Measurements from ENCODE around the gene PAN2. TPM values are rescaled to one million over a fixed set of nuclear protein-coding genes. Genes with fewer than 3 reads are reported as not detected.

The PAN2 gene
- total and polyA plus RNA-seq, 4 experiments from 2014 or later: 5.6 to 203 (median 102) TPM

DNA sequence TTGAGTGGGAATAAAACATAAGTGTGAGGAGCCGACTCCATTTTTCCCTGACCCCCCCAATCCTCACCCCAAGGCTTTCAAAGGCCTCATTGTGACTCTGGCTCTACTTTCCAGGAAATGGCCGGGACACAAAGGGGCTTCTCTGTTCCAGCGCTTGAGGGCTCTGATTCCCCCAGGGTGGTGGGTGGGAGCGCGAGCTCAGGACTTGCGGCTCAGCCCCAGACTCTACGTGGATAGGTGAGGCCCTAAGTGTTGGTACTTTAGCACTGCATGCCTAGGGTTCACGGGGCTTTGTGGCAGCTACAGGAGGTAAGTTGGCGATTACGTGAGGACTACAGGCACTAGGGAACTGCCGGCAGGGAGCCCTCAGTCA lies 18.6 kb downstream of the PAN2 start:
- POLR2A ChIA-PET (ENCODE audit: partially characterized antibody): interaction anchor here (0.6 to 4.4 kb wide), 32 partner anchors 8 to 796 kb away, joined by 3 to 109 read pairs (median 5); partner anchors contain the start of genes ANKRD52, COQ10A, DNAJC14 and ESYT1
- Mint-ChIP-seq H3K36me3 (peaks cover 15 to 35% of the 10 kb centered on the region in 2 donors), H3K27me3 (no peaks in the 10 kb centered on the region), H3K9me3 (no peaks in the 10 kb centered on the region), H3K27ac (peak overlapping the region; percentile 98 to 100 (median 99)), H3K4me3 (peak overlapping the region; percentile 97 to 100 (median 98)), H3K4me1 (peaks cover 1 to 25% (median 13%) of the 10 kb centered on the region in 4 donors)
- Histone ChIP-seq H3K36me3 (ENCODE audit: insufficient read depth, low read length) (peaks cover 9% of the 10 kb centered on the region), H3K27me3 (ENCODE audit: insufficient read depth, low read length) (no peaks in the 10 kb centered on the region), H3K4me1 (ENCODE audit: insufficient read depth, low read length) (peaks cover 18% of the 10 kb centered on the region), H3K9me3 (ENCODE audit: control insufficient read depth in 1 of 2, low read length in 2 of 2) (no peaks in the 10 kb centered on the region), H3K27ac (ENCODE audit: low read depth, low read length) (peak overlapping the region; percentile 95), H3K4me3 (ENCODE audit: low read length in 2 of 2) (peak overlapping the region; percentile 99 to 100)
- DNase-seq: peak in 1 of 5 donors; percentile 5
- intact Hi-C loops (cut with micrococcal nuclease): no loop called here
- CTCF ChIA-PET (ENCODE audit: partially characterized antibody): interaction anchor here (0.7 to 4.4 kb wide), 9 partner anchors 17 to 195 kb away, joined by 3 to 37 read pairs (median 6); partner anchors contain the start of genes IL23A, SMARCC2 and STAT2

DNA sequence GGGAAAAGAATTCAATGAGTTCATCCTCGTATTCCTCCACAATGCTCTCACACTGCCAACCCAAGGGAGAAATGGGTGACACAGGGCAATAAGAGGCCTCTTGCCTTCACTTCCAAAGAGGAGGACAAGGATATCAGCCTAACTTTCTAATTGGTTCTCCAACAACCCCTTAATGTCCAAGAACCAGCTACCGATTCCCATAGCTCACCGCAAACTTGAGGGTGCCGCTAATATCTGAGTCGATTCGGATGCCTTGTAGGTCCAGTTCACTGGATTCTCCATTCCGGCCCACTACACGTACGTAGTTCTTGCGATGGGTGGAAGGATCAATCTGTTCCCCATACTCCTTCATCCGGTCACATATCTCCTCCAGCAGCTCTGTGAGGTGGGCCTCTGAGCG lies 22.8 kb downstream of the PAN2 start:
- H3K36me3 ChIP-seq (ENCODE audit: insufficient read depth, low read length): peaks cover 10% of the 10 kb centered on the region
- ChIA-PET POLR2A (ENCODE audit: partially characterized antibody) (interaction anchor here (1.2 to 1.6 kb wide), 2 partner anchors 11 to 22 kb away, joined by 3 to 4 read pairs; partner anchors contain the start of gene PAN2), CTCF (ENCODE audit: partially characterized antibody) (interaction anchor here (0.7 to 4.5 kb wide), 6 partner anchors 13 to 192 kb away, joined by 3 to 18 read pairs (median 4); partner anchors contain the start of genes ANKRD52 and ZC3H10)
- intact Hi-C loops (cut with micrococcal nuclease): no loop called here
- DNase-seq: no peak
- H3K27ac ChIP-seq (ENCODE audit: low read depth, low read length): no peak overlapping the region
- Mint-ChIP-seq H3K27me3 (no peaks in the 10 kb centered on the region), H3K36me3 (peaks cover 11 to 36% of the 10 kb centered on the region in 2 donors), H3K9me3 (no peaks in the 10 kb centered on the region), H3K27ac (peak overlapping the region in 2 of 7 donors; percentile 37 to 72), H3K4me1 (peaks cover 1 to 19% (median 11%) of the 10 kb centered on the region in 4 donors), H3K4me3 (no peak overlapping the region)
- peaks cover 13% of the 10 kb centered on the region for H3K4me1 ChIP-seq (ENCODE audit: insufficient read depth, low read length)
- H3K27me3 ChIP-seq (ENCODE audit: insufficient read depth, low read length): no peaks in the 10 kb centered on the region
- H3K9me3 ChIP-seq (ENCODE audit: control insufficient read depth in 1 of 2, low read length in 2 of 2): no peaks in the 10 kb centered on the region
- H3K4me3 ChIP-seq (ENCODE audit: low read length in 2 of 2): no peak overlapping the region

DNA sequence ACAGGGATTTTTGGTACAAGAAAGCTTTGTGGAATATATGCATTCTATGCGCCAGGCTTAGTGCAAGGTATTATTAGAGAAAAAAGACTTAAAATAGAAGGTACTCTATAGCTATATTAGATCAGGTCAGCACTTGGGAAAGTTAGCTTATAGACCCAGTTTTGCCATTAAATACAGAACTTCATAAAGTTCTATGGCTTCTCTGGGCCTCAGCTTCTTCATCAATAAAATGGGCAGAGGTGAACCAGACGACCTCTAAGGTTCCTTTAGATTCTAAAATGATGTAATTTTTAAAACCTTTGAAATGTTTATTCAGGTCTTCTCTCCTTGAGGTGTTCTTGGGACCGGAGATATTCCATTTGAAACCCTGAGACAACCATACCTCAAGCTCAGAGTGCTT lies 25.1 kb downstream of the PAN2 start:
- peak overlapping the region in 1 of 7 donors; percentile 60 for H3K27ac Mint-ChIP-seq
- intact Hi-C loops (cut with micrococcal nuclease): no loop called here
- Histone ChIP-seq H3K27ac (ENCODE audit: low read depth, low read length) (no peak overlapping the region), H3K36me3 (ENCODE audit: insufficient read depth, low read length) (peaks cover 10% of the 10 kb centered on the region), H3K4me1 (ENCODE audit: insufficient read depth, low read length) (no peaks in the 10 kb centered on the region), H3K4me3 (ENCODE audit: low read length in 2 of 2) (no peak overlapping the region), H3K27me3 (ENCODE audit: insufficient read depth, low read length) (no peaks in the 10 kb centered on the region), H3K9me3 (ENCODE audit: control insufficient read depth in 1 of 2, low read length in 2 of 2) (no peaks in the 10 kb centered on the region)
- peaks cover 14 to 32% of the 10 kb centered on the region in 2 donors for H3K36me3 Mint-ChIP-seq
- ChIA-PET CTCF (ENCODE audit: partially characterized antibody) (interaction anchor here (0.6 to 4.5 kb wide), 4 partner anchors 23 to 999 kb away, joined by 3 to 18 read pairs (median 6); partner anchors contain the start of gene IL23A), POLR2A (ENCODE audit: partially characterized antibody) (interaction anchor here (2.1 kb wide), 1 partner anchor 9 kb away, joined by 6 read pairs; no protein-coding TSS in a partner anchor)
- DNase-seq: no peak
- H3K9me3 Mint-ChIP-seq: no peaks in the 10 kb centered on the region
- no peak overlapping the region for H3K4me3 Mint-ChIP-seq
- H3K27me3 Mint-ChIP-seq: no peaks in the 10 kb centered on the region
- H3K4me1 Mint-ChIP-seq: no peaks in the 10 kb centered on the region

DNA sequence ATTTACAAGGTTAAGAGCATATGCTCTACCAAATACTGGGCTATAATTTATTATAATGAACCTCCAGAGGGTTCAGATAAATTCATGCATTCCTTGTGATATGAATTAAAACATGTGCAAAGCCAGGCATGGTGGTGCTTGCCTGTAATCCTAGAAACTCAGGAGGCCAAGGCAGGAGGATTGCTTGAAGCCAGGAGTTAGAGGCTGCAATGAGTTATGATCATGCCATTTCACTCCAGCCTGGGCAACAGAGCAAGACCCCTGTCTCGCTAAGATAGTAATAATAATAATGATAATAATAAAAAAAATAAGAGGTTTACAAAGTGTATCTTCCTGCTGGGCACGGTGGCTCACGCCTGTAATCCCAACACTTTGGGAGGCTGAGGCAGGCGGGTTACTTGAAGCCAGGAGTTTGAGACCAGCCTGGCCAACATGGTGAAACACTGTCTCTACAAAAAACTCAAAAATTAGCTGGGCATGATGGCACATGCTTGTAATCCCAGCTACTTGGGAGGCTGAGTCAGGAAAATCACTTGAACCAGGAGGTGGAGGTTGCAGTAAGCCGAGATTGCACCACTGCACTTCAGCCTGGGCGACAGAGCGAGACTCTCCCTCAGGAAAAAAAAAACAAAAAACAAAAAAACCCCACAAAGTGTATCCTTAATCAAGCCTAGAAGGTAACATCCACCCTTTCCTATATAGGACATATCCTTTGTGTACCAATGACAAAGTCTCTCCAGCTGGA lies 26.4 kb downstream of the PAN2 start:
- CTCF ChIA-PET (ENCODE audit: partially characterized antibody): interaction anchor here (1.7 to 4.5 kb wide), 2 partner anchors 31 to 156 kb away, joined by 7 to 18 read pairs; partner anchors contain the start of gene IL23A
- no peak overlapping the region for H3K4me3 Mint-ChIP-seq

DNA sequence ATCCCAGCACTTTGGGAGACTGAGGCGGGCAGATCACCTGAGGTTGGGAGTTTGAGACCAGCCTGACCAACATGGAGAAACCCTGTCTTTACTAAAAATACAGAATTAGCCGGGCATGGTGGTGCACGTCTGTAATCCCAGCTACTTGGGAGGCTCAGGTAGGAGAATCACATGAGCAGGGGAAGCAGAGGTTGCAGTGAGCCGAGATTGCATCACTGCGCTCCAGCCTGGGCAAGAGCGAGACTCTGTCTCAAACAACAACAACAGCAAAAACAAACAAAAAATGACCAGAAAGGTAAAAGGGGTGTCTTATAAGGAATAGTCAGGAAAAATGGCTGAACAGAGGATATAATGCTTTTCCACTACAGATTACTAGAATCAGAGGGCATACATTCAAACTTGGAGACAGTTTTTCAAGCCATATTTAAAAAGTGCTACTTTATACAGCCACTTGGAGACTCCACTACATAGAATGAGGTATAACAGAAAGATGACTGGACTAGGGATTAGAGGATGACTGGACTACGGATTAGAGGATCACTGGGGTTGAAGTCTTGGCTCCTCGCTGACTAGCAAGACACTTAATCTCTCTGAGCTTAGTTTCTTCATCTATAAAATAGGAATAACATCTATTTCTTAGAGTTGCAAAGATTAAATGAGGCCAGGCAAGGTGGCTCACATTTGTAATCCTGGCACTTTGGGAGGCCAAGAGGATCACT lies 28.8 kb downstream of the PAN2 start:
- Histone ChIP-seq H3K4me3 (ENCODE audit: low read length in 2 of 2) (no peak overlapping the region), H3K27me3 (ENCODE audit: insufficient read depth, low read length) (no peaks in the 10 kb centered on the region), H3K9me3 (ENCODE audit: control insufficient read depth in 1 of 2, low read length in 2 of 2) (no peaks in the 10 kb centered on the region), H3K36me3 (ENCODE audit: insufficient read depth, low read length) (peaks cover 7% of the 10 kb centered on the region), H3K4me1 (ENCODE audit: insufficient read depth, low read length) (peaks cover 20% of the 10 kb centered on the region), H3K27ac (ENCODE audit: low read depth, low read length) (no peak overlapping the region)
- CTCF ChIA-PET (ENCODE audit: partially characterized antibody): interaction anchor here (1.2 to 1.7 kb wide), 2 partner anchors 29 to 159 kb away, joined by 3 to 4 read pairs; no protein-coding TSS in a partner anchor
- peaks cover 12 to 26% (median 18%) of the 10 kb centered on the region in 4 donors for H3K4me1 Mint-ChIP-seq
- DNase-seq: no peak
- no peak overlapping the region for H3K4me3 Mint-ChIP-seq
- intact Hi-C loops (cut with micrococcal nuclease): no loop called here
- H3K36me3 Mint-ChIP-seq: peaks cover 7 to 24% of the 10 kb centered on the region in 2 donors
- peak overlapping the region in 3 of 7 donors; percentile 30 to 73 (median 54) for H3K27ac Mint-ChIP-seq
- POLR2A ChIA-PET (ENCODE audit: partially characterized antibody): no interaction called here
- no peaks in the 10 kb centered on the region for H3K9me3 Mint-ChIP-seq
- no peaks in the 10 kb centered on the region for H3K27me3 Mint-ChIP-seq

More for the DNA sequence above, 26.4 kb downstream of the PAN2 start:
- Histone ChIP-seq H3K4me1 (ENCODE audit: insufficient read depth, low read length) (no peaks in the 10 kb centered on the region), H3K36me3 (ENCODE audit: insufficient read depth, low read length) (peaks cover 10% of the 10 kb centered on the region), H3K9me3 (ENCODE audit: control insufficient read depth in 1 of 2, low read length in 2 of 2) (no peaks in the 10 kb centered on the region), H3K4me3 (ENCODE audit: low read length in 2 of 2) (no peak overlapping the region), H3K27me3 (ENCODE audit: insufficient read depth, low read length) (no peaks in the 10 kb centered on the region), H3K27ac (ENCODE audit: low read depth, low read length) (no peak overlapping the region)
- H3K27ac Mint-ChIP-seq: no peak overlapping the region
- H3K4me1 Mint-ChIP-seq: peaks cover under 1 to 2% (median under 1%) of the 10 kb centered on the region in 4 donors
- POLR2A ChIA-PET (ENCODE audit: partially characterized antibody): interaction anchor here (0.5 to 2.1 kb wide), 3 partner anchors 8 to 190 kb away, joined by 3 to 6 read pairs (median 3); partner anchors contain the start of gene CNPY2
- DNase-seq: no peak
- intact Hi-C loops (cut with micrococcal nuclease): no loop called here
- peaks cover 14 to 33% of the 10 kb centered on the region in 2 donors for H3K36me3 Mint-ChIP-seq
- H3K27me3 Mint-ChIP-seq: no peaks in the 10 kb centered on the region
- no peaks in the 10 kb centered on the region for H3K9me3 Mint-ChIP-seq

DNA sequence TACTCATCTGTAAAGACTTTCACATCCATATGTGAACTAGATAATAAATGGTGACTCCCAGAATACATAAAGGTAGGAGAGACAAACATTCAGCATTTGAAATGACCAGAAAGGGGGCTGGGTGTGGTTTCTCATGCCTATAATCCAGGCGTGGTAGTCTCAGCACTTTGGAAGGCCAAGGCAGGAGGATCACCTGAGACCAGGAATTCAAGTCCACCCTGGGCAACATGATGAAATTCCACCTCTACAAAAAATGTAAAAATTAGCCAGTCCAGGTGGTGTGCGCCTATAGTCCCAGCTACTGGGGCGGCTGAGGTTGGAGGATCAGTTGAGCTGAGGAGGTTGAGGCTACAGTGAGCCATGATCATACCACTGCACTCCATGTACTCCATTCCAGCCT lies 29.5 kb downstream of the PAN2 start:
- Mint-ChIP-seq H3K36me3 (peaks cover 3 to 24% of the 10 kb centered on the region in 2 donors), H3K27ac (no peak overlapping the region), H3K4me3 (no peak overlapping the region), H3K4me1 (peaks cover 12 to 33% (median 21%) of the 10 kb centered on the region in 4 donors), H3K9me3 (no peaks in the 10 kb centered on the region), H3K27me3 (no peaks in the 10 kb centered on the region)
- intact Hi-C loops (cut with micrococcal nuclease): no loop called here
- no peak overlapping the region for H3K27ac ChIP-seq (ENCODE audit: low read depth, low read length)
- no peak for DNase-seq
- no peak overlapping the region for H3K4me3 ChIP-seq (ENCODE audit: low read length in 2 of 2)
- ChIA-PET POLR2A (ENCODE audit: partially characterized antibody) (no interaction called here), CTCF (ENCODE audit: partially characterized antibody) (interaction anchor here (1.2 to 1.7 kb wide), 2 partner anchors 28 to 160 kb away, joined by 3 to 4 read pairs; no protein-coding TSS in a partner anchor)
- H3K4me1 ChIP-seq (ENCODE audit: insufficient read depth, low read length): peaks cover 22% of the 10 kb centered on the region
- no peaks in the 10 kb centered on the region for H3K9me3 ChIP-seq (ENCODE audit: control insufficient read depth in 1 of 2, low read length in 2 of 2)
- H3K27me3 ChIP-seq (ENCODE audit: insufficient read depth, low read length): no peaks in the 10 kb centered on the region
- peaks cover 7% of the 10 kb centered on the region for H3K36me3 ChIP-seq (ENCODE audit: insufficient read depth, low read length)

Measured in CD4-positive, alpha-beta memory T cell (primary cell).